D341Med (cell line): Measurements from ENCODE around the gene GRB10.

ENCODE experiments used
- DNase-seq: peaks from one replicate; pipeline ENCODE4 v3.0.0; 2012; ENCODE audit warnings: low spot score

The GRB10 gene

DNA sequence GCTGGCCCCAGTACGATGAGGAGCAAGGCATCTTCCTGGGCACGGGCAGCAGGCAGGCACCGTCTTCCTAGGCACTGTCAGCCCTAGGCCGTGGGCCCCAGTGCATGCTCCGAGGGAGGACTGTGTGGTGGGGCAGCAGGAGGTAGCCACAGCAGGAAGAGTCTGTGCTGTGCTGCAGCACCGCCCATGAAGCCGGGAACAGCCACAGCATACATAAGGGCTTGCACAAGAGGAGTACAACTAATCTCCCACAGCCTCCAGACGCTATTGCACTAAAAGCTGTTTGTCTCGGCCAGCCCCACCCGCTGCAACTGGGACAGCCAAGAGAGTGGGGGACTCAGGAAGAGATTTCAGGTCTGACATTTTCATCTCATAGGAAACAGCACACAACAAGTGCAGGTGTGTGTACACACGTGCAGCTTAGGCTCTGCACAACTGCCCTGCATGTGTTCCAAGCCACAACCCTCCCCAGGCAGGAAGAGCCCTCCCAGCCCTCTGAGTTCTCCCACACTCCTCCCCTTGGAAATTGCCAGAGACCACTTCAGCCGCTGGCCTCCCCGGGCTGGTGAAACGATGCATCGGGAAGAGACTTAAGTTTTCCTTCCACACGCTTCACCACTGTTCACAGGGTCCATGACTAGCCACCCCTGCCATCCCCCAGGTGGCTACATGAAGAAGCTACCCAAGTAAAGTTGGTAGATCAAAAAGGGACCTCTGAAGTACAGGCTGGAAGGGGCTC is 129.4 kb downstream of the GRB10 start:
- DNase-seq, result no peak

DNA sequence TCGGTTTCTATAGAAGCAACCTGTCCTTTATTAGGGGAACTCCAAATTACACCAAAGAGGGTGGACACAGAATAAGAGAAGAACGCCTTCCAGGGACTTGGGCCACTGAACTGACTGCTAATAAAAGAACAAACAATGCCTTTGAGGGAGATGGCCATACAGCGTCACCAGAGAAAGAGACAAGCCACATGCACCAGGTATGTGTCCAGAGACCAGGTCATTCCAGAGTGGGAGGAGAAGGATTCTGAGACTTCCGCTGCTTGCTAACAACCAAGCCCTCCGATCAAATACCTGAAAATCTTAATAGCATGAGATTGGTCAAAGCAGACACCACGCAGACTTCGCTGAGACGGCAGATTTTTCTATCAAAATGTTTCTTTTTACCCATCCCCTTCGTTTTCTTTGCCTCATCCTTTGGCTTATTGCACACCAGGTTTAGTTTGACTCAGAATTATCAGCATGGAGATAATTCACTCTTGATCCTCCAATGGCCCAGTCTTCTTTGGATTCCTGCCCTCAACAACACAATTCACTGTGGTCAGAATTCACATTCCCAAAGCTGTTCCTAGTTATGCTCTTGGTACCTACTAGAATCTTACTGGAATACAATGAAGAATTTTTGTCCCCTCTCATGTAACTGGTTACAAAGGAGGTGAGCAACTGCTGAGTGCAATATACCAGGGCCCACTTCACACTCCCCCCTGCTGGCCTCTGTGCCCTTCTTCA is 130.1 kb downstream of the GRB10 start:
- no peak for DNase-seq

DNA sequence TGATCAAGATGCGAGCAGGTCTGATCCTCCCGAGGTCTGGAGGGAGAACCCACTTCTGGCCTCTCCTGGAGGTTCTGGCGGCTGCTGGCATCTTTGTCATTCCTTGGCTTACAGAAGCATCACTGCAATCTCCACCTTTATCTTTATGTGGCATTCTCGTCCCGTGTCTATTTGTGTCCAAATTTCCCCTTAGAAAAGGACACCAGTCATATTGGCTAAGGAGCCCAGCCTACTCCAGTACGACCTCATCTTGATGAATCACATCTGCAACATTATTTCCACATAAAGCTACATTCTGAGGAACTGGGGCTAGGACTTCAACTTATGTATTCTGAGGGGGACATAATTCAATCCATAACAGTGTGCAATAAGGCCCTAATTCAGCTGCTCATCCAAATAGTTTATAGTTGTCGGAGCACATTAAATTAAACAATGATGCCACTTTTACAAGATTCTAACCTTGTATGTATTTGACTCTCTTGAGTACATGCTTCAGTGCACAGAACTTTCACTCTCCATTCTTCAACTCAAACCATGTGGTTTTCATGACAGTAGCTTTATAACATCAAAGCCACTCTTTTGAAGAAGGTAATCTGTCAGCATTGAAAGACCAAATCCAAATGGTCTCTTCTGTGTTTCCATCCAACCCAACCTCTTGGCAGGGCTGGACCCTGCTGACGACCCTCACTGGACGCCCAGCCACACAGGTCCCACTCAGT is 131.3 kb downstream of the GRB10 start:
- DNase-seq, result no peak

DNA sequence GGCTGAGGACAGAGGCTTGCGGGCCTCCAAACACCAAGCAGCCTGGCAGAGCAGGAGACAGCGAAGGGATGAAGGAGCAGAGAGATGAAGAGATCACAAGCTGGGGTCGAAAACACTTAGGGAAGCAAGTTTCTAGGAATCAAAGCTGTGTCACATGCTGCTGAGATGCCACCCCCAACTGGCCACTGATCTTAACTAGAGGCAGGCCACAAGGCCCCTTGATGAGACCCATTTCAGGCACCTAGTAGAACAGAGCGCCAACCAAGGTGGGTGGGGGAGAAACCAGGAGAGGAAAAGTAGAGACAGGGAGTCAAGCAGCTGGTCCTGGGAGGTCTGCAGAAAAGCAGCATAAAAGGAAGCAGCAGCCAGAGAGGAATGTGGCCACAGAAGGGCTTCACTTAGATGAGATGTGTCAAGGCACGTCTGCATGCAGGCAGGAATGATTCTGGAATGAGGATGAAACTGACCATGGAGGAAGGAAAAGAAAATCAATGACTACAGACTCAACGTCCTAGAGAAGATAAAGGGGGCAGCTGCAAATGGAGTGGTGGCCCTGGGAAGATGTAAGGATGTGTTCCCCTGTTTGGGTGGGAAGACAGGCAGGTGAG is 132.5 kb downstream of the GRB10 start:
- DNase-seq, result no peak

DNA sequence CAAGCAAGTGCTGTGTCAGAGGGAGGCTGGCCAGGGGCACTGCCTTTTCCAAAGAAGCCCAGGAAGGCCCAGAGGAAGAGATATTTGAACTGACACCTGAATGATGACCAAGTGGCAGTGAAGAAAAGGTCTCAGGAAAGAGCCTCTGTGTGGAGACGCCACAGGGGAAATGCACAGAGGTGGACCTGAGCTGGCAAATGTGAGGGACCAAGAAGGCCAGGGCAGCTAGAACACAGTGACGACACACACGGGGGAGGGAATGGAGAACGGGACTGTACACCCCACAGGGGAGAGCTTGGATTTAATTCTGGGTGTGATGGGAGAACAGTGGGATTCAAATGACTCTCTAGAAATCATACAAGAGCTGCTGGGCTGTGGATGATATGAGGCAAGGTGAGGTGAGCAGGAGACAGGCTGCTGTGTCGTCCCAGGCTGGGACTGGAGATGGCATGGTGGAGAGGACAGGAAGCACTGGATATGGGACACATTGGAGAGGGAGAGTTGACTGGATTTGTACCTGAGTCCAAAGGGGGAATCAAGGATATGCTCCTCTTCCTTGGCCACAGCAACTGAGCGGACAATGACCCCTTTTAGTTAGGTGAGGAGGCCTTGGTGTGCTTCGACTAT is 133.3 kb downstream of the GRB10 start:
- DNase-seq, result no peak

DNA sequence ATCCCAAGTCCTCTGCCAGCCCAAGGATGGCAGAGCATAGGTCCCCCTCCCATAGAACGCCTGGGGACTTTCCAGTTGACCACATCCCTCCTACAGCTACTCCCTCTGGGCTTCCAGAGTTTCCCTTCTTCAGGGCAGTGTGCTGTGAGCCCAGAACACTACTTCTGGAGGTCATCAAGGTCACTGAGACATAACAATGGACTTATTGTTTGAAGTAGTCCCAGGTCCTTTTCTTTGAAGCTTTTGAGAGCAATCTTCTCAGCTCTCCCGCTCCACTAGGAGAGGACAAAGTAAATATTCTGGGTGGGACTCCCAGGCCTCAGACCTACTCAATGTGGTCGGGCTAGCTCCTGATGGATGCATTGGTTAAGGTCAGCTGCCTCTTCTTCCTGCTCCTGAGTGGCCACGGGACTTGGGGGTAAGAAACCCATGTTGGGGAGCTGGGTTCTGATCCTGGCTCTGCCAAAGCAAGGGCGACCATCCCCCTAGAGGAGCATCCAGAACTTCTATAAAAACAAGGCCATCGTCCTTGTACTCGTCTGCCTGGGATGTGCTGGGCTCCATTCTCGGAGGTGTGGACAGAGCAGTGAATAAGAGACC is 134.0 kb downstream of the GRB10 start:
- peak; percentile 8 for DNase-seq

DNA sequence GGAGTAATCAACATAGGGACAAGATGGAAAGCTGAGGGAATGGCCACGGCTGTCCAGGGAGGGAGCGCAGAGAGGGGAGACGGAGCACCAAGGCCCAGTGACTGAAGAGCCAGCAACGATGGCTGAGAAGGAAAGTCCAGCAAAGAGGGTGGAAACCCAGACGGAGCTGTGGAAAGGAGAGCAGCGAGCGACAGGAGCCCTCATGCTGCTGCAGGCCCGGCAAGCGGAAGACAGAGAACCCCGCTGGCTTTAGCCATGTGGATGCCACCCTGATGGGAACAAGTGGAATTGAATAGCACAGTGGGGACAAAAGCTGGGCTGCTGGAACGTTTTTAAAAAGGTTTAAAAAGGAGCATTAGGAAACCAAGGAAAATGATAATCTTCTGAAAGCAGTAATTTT is 134.6 kb downstream of the GRB10 start:
- DNase-seq, result peak; percentile 9

DNA sequence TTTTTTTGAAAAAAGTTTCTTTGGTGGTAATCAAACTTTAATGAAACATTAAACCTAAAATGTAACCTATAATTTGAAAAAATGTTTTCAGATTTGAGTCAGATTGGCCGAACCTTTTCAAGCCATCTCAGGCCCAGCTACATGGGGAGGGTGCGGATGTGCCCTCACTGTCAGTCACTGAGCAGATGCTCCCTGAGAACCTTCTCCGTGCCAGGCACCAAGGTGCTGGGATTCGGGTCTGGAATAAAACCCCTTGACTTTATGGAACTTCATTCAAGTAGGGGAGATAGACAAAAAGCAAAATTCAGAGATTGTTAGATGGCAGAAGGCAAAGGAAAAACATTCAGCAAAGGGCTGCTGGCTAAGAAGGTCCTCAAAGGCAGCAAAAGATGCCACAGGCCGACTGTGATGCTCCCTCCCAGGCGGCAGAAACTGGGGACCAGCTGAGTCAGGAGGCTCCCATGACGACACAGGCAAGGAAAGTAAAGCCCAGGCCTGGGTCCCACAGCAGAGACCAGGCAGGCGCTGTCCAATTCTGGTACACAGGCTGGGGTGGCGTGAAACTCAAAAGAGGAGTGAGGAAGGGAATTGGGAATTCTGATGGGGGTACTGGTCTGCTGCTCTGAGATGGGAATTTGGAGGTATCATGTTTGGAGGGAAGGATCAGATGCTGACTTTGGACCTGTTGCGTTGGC is 135.3 kb downstream of the GRB10 start:
- DNase-seq, result peak; percentile 6

DNA sequence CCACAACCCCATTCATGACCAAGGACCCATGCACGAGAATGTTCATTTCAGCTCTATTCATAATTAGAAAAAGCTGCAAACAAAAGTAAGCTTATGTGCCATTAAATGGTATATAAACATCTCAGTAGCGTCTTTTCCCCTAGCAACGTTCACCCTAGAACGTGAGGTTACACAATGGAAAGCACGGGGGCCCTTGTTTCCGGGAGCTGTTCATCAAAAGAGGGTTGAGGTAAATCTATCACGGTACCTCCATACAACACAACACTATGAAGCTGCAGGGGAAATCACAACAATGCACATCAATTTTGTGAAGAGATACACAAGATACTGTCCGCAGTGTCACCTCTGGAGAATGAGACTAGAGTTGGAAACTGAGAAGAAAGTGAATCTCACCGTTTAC is 136.6 kb downstream of the GRB10 start:
- peak; percentile 2 for DNase-seq

DNA sequence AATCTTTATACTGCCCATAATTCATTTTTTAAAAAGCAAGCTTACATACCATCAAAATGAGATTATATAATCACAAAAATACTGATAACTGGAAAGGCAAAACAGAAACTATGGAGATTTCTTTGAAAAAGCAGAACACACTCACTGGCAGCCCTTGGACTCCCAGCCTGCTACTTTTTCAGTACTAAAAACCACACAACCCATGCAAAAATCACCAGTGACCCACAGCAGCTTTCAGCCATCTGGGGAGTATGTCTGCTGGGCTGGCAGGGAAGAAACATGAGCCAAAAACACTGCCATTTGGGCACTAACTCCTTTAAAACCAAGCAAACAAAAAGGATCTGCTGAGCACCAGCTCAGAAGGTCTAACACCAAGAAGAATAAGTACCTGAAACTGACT is 137.5 kb downstream of the GRB10 start:
- DNase-seq, result no peak

DNA sequence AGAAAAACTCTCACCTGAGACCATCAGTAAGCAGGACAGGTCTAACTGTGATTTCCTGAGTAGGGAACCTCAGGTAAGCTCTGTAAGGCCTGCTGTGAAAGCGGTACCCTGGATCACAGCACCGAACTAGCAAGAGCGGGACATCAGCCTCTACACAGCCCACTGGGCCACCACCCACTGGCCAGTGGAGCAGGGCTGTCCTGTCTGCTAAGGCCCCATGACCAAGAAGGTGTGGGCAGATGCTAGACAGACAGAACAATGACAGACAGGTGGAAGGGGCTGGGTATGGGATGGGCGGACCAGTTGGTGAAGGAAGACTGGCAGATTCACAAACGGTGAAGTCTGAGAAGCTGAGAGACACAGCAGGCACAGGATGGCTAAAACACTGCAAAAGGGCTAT is 138.1 kb downstream of the GRB10 start:
- peak; percentile 8 for DNase-seq

DNA sequence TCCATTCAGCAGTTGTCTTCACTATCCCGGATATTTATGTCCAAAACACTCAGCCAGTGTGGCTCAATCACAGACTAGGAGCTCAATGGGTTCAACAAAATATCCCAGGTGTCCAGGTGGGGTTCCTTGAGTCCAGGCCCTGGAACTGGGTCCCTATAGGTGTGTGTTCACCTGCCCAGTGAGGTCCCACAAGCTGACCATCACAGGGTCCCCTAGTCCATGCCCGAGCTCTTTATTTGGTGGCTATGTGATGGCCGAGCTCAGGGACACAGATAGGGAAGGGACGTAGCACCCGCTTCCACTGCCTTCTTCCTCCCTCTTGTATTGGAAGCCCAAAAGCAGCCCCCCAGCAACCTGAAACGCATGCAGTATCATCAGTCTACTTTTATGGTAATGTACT is 138.6 kb downstream of the GRB10 start:
- peak; percentile 4 for DNase-seq

DNA sequence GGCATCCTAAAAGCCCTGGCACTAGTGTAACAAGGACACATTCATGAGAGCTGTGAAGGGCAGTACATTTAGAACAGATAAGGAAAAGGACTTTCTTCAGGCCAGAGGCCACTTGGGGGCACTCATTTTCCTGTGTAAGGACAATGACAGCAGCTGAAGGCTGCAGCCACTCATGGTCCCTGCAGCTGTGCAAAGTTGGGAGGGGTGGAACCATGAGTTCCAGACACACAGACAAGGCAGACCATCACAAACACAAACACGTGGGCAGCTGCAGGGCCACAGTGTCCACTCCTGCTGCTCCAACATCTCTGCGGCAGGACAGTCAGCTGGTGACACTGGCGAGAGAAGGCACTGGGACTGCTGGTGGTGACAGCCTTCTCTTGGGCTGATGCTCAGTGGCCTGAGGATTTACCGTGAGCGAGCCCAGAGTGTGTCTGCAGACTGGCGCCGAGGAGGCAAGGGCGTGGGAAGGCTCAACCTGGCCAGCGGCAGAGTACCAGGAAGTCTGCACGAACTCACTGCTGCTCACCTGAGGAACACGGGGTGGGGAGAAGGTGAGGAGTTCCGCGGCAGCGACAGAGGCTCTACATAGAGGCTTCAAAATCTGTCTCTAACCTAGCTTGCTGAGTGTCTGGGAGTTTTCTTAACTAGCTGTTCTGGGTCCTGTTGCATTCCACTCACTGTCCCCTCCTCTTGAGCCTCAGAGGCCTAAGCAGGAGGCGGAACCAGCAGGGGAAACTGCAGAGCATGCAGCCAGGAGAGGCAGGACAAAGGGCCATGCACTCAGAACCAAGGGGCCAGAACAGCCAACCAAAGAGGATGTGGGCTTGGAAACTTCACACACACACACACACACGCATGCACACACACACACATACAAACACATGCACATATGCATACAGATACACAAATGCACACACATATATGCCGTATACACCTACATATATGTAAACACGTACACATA is 141.0 kb downstream of the GRB10 start:
- DNase-seq, result peak; percentile 3

DNA sequence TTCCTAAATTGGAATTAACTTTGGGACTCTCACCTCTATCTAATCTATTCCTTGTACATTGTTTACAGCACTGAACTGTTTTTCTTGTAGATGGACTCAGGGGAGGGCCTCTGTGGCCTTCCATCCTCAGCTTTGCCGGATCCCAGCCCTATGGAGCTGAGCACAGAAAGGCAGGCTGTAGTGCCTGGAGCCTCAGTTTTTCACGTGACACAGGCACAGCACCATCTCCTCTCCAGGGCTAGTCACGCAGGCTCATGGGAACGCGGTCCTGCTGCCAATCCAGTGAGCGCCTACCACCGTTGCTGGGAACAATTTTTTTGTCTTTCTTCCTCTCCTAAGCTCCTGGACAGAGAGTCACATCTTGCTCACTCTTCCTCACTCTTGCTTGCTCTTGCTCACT is 141.9 kb downstream of the GRB10 start:
- DNase-seq, result peak; percentile 9

DNA sequence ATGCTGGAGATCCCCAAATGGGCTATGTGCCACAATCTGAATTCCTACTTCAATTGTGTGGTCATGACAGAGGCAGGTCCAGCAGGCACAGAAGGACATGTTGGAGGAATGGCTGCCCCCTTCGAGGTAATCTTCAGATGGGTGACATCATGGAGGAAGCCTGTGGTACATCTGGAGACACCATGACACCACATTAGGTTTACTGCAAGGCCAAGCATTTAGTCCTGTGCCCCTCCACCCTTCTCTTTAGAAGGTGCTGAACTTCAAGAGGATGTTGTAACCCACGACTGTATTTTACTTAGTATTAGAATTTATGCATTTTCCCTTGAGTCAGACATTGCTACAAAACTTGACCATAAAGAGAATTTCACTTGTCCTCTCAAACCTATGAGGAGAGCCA is 142.4 kb downstream of the GRB10 start:
- DNase-seq, result peak; percentile 3

DNA sequence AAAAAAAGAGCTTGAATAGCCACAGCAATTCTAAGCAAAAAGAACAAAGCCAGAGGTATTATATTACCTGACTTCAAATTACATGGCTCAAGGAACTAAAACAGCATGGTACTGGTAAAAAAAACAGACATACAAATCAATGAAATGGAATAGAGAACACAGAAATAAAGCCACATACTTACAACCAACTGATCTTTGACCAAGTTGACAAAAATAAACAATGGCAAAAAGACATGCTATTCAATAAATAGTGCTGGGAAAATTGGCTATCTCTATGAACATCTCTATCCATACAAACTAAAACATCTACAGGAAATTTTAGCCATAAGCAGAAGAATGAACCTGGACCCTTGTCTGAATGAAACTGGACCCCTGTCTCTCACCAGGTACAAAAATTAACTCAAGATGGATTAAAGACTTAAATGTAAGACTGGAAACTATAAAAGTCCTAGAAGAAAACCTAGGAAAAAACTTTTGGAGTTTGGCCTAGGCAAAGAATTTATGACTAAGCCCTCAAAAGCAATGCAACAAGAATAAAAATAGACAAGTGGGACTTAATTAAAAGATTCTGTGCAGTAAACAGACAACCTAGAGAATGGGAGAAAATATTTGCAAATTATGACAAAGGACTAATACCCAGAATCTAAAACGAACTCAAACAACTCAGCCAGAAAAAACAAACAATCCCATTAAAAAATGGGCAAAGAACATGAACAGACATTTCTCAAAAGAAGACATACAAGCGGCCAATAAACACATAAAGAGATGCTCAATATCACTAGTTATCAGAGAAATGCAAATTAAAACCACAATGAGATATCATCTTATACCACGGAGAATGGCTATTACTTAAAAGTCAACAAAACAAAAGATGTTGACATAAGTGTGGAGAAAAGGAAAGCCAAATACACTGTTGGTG is 144.7 kb downstream of the GRB10 start:
- DNase-seq, result no peak

DNA sequence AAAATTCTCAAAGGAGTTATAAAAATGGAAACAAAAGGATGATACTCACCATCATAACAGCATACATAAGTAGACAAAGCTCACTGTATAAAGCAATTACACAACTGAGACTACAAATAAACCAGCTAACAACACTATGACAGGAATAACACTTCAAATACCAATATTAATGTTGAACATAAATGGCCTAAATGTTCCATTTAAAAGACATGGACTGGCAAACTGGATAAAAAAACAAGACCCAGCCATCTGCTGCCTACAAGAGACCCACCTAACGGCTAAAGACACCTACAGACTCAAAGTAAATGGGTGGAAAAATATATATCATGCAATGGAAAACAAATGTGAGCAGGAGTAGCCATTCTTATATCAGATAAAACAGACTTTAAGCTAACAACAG is 148.3 kb downstream of the GRB10 start:
- no peak for DNase-seq

DNA sequence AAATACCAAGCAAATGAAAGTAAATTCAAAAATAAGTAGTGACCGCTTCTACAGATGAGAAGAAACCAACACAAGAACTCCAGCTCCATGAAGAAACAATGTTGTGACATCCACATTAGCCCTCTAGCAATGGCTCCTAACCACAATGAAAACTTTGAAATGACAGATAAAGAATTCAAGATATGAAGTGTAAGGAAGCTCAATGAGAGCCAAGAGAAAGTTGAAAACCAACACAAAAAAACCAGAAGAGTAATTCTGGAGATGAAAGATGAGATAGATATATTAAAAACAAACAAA is 149.3 kb downstream of the GRB10 start:
- DNase-seq, result no peak
